Thyroid gland (tissue), 4 donors: ENCODE measurements around the gene RHOT1. TPM values are rescaled to one million over a fixed set of nuclear protein-coding genes. Genes with fewer than 3 reads are reported as not detected.
"Not testable (repeated sequence)": the region's sequence is repeated elsewhere in the genome, so short reads cannot be mapped to it uniquely, and the experiment has no call there.

ENCODE experiments used
- DNase-seq, 2 donors: peaks; one replicate each; pipeline ENCODE4 v3.0.0-alpha.2; 2019
- H3K27ac ChIP-seq, 3 donors: fragments of 200-600 bp; sonication (generic); 1 replicate in 2 of 3; 2 replicates in 1 of 3; pipeline ENCODE4 v1.5.1; 2016 to 2019; ENCODE audit warnings: mild to moderate bottlenecking in 1 of 3, moderate library complexity in 1 of 3
- H3K27me3 ChIP-seq: fragments of 200-600 bp; sonication (generic); one replicate; pipeline ENCODE4 v1.5.1; 2019
- H3K36me3 ChIP-seq, 2 donors: fragments of 200-600 bp; sonication (generic); one replicate each; pipeline ENCODE4 v1.5.1; 2016 to 2019
- H3K4me1 ChIP-seq, 2 donors: fragments of 200-600 bp; sonication (generic); one replicate each; pipeline ENCODE4 v1.5.1; 2017 to 2019
- H3K4me3 ChIP-seq, 3 donors: fragments of 200-600 bp; sonication (generic); replicated peaks in 1 of 3; 1 replicate in 2 of 3; 2 replicates in 1 of 3; pipeline ENCODE4 v1.5.1; 2016; ENCODE audit warnings: mild to moderate bottlenecking in 1 of 3
- H3K9me3 ChIP-seq: fragments of 200-600 bp; sonication (generic); one replicate; pipeline ENCODE4 v1.5.1; 2017
- POLR2A ChIP-seq, 2 donors: fragments of 450-650 bp; IDR thresholded peaks; one replicate each; pipeline ENCODE4 v1.6.1; 2017; ENCODE audit warnings: antibody characterized with exemption in 2 of 2, mild to moderate bottlenecking in 2 of 2, moderate library complexity in 1 of 2
- WGBS, 2 donors: methylation state at CpG; one replicate each; pipeline ENCODE4 v1.1.5; 2017; 5-methylcytosine and 5-hydroxymethylcytosine counted together
- intact Hi-C: fragments of 100-400 bp; cut with DNase I; formaldehyde crosslinking; loops from one replicate; pipeline ENCODE4 v1.15.1; 2023
- total RNA-seq, 4 donors: library from RNA; depleted of rRNA; stranded (reverse); fragments of >200 nt; gene quantifications; one replicate each; pipeline ENCODE4 v1.2.3, GENCODE V29; 2016
- TF ChIP-seq, protein P1 (sequence below), 6 experiments: fragments of 200-600 bp in 3 of 6; fragments of 450-650 bp in 3 of 6; sonication (generic) in 3 of 6; IDR thresholded peaks; one replicate each; pipeline ENCODE4 v1.5.1; 2016 to 2019; ENCODE audit warnings: antibody characterized with exemption in 6 of 6, mild to moderate bottlenecking in 2 of 6, inconsistent platforms in 1 of 6, moderate library complexity in 1 of 6

Gene RHOT1
- total RNA-seq, 4 donors from 2014 or later = 45.1 to 59.1 (median 51.4) TPM

DNA sequence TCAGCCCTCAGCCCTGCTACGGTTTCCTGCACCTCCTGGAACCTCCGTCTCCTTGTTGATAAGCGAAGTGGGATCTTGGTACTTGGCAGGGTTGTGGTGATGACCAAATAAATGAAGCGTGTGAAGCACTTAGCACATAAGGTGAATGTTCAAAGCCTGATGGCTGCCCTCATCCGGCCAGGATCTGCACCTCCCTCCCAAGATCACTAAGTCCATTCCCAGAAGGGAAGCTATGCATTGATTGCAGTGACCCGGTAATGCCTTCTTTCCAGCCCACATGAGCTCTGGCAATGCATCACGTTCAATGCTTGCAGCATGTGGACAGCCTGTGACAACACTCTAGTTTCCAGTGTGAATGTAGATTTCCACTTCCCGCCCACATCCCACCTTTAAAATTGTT is 24.9 kb upstream of the RHOT1 start:
- Histone ChIP-seq H3K36me3 (no peaks in the 10 kb centered on the region), H3K27me3 (no peaks in the 10 kb centered on the region), H3K4me3 (no peak overlapping the region), H3K27ac (no peak overlapping the region), H3K4me1 (no peaks in the 10 kb centered on the region), H3K9me3 (no peaks in the 10 kb centered on the region)
- intact Hi-C loops = no loop called here
- 46 to 62% methylated on average over 8 of the region's 8 CpGs for WGBS, 2 donors
- DNase-seq = no peak
- no peak for TF ChIP-seq POLR2A (IDR thresholded peaks at IDR 0.05)
- TF ChIP-seq, protein P1, sequence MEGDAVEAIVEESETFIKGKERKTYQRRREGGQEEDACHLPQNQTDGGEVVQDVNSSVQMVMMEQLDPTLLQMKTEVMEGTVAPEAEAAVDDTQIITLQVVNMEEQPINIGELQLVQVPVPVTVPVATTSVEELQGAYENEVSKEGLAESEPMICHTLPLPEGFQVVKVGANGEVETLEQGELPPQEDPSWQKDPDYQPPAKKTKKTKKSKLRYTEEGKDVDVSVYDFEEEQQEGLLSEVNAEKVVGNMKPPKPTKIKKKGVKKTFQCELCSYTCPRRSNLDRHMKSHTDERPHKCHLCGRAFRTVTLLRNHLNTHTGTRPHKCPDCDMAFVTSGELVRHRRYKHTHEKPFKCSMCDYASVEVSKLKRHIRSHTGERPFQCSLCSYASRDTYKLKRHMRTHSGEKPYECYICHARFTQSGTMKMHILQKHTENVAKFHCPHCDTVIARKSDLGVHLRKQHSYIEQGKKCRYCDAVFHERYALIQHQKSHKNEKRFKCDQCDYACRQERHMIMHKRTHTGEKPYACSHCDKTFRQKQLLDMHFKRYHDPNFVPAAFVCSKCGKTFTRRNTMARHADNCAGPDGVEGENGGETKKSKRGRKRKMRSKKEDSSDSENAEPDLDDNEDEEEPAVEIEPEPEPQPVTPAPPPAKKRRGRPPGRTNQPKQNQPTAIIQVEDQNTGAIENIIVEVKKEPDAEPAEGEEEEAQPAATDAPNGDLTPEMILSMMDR (IDR thresholded peaks at IDR 0.05) = no peak

DNA sequence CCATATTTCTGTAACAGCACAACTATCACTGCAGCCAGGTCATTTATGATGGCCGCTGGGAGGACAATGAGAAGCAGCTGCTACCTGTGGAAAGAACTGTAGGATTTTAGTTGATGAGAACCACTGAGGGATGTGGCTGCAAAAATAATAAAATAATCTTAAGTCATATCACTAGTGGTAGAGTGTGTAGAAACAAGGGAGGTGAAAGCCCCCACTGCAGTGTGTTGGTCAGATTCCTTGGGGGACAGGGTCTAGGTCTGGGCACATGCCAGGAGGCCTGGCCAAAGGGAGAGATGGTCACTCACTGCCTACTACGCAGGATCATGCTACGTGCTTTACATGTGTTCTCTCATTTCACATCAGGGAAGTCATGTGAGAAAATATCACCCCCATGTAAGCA is 24.2 kb upstream of the RHOT1 start:
- H3K27ac ChIP-seq, intact Hi-C loops, H3K27me3 ChIP-seq, H3K36me3 ChIP-seq, H3K4me1 ChIP-seq, H3K9me3 ChIP-seq, H3K4me3 ChIP-seq, DNase-seq: not testable (repeated sequence)
- WGBS, 2 donors = 95 to 97% methylated on average over 3 of the region's 3 CpGs

DNA sequence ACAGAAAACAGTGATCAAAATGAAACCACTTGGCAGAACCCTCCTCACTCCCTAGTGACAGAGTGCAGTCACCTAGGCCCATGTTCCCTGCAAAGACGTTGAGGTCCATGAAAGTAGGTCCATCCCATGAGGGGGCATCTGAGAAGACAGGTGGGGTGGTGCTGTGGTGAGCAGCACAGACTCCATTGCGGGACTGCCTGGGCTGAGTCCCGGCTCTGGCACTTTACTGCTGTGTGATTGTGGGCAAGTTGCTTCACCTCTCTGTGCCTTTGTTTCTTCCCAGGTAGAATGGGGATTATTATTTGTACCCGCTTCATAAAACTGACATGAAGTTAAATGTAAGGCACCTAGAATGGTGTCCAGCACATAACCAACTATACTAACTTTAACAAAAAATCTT is 23.5 kb upstream of the RHOT1 start:
- H3K4me1 ChIP-seq = no peaks in the 10 kb centered on the region
- no peak overlapping the region for H3K27ac ChIP-seq
- H3K9me3 ChIP-seq = no peaks in the 10 kb centered on the region
- H3K36me3 ChIP-seq = no peaks in the 10 kb centered on the region
- TF ChIP-seq, protein P1 (IDR thresholded peaks at IDR 0.05) = no peak
- 89 to 94% methylated on average over 4 of the region's 4 CpGs for WGBS, 2 donors
- no peaks in the 10 kb centered on the region for H3K27me3 ChIP-seq
- H3K4me3 ChIP-seq = no peak overlapping the region
- intact Hi-C loops = no loop called here
- DNase-seq = no peak

DNA sequence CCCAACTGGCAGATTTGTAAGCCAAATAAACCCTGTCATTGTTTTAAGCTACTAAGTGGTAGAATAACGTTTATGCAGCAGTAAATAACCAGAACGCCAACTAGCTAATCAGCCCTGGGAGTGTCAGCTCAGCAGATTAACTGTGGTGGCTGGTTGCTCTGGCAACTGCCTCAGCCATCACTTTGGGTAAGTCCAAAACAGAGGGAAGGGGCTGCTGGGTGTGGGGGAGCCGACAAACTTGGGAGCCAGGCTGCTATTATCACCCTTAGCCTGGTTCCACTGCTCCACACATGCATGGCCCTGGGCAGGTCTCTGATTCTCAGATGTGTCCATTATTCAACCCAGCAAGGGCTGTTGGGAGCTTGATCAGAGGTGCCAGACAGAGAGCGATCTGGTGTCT is 22.2 kb upstream of the RHOT1 start:
- H3K4me1 ChIP-seq = no peaks in the 10 kb centered on the region
- no peaks in the 10 kb centered on the region for H3K36me3 ChIP-seq
- H3K9me3 ChIP-seq = no peaks in the 10 kb centered on the region
- H3K27ac ChIP-seq = no peak overlapping the region
- no peak overlapping the region for H3K4me3 ChIP-seq
- intact Hi-C loops = no loop called here
- DNase-seq = no peak
- no peak for TF ChIP-seq POLR2A (IDR thresholded peaks at IDR 0.05)
- TF ChIP-seq, protein P1 (IDR thresholded peaks at IDR 0.05) = no peak
- H3K27me3 ChIP-seq = no peaks in the 10 kb centered on the region
- 55 to 65% methylated on average over 3 to 4 of the region's 4 CpGs for WGBS, 2 donors

DNA sequence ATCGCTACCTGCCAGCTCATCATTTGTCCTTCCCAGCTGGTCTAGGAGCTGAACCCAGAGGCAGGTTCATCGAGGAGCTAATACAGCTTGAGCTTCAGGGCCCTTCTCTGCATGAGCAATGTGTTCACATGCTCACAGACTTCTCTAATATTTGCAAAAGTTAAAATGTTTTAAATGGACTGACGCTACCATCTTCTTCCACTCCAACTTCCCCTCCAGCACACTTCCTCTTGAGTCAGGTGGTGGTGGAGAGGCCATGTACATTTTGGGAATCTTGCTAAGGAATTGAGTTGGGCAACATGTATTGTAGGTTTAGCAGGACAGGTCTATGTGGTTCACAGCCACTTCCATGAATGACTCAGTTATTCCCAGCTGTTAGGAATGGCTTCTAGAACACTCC is 21.6 kb upstream of the RHOT1 start:
- DNase-seq = no peak
- TF ChIP-seq POLR2A (IDR thresholded peaks at IDR 0.05) = no peak
- Histone ChIP-seq H3K9me3 (no peaks in the 10 kb centered on the region), H3K4me3 (no peak overlapping the region), H3K36me3 (no peaks in the 10 kb centered on the region), H3K4me1 (no peaks in the 10 kb centered on the region), H3K27me3 (no peaks in the 10 kb centered on the region), H3K27ac (no peak overlapping the region)
- WGBS, 2 donors = 84 to 91% methylated on average over 3 of the region's 3 CpGs
- intact Hi-C loops = no loop called here

DNA sequence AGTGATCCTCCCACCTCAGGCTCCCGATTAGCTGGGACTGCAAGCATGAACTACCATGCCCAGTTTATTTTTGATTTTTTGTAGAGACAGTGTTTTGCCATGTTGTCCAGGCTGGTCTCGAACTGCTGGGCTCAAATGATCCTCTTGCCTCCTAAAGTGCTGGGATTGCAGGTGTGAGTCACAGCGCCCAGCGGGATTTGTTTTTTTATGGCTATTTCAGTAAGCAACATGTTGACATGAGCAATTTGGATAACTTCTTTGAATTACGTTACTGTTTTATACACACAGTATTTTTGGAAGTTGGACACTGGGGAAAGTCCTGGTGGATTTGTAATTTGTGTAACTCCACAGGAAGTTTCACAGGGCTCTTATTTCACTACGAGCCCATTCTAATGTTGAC is 18.5 kb upstream of the RHOT1 start:
- Histone ChIP-seq H3K9me3 (no peaks in the 10 kb centered on the region), H3K4me1 (peaks cover 8 to 11% of the 10 kb centered on the region in 2 donors), H3K27me3 (no peaks in the 10 kb centered on the region), H3K27ac (no peak overlapping the region), H3K4me3 (no peak overlapping the region), H3K36me3 (no peaks in the 10 kb centered on the region)
- TF ChIP-seq, protein P1 (IDR thresholded peaks at IDR 0.05) = no peak
- no peak for TF ChIP-seq POLR2A (IDR thresholded peaks at IDR 0.05)
- no peak for DNase-seq
- WGBS, 2 donors = 69 to 76% methylated on average over 6 of the region's 6 CpGs
- intact Hi-C loops = no loop called here
